DND-41 (cell line): ENCODE results near the gene COL26A1.

Source experiments
- ATAC-seq: fragments of 200-7000 bp; cut with Tn5 transposase; 3 replicates; pipeline ENCODE4 v1.9.1; 2021; ENCODE audit warnings: low read depth; ENCODE audit not compliant: insufficient read depth
- DNase-seq: peaks from one replicate; pipeline ENCODE4 v3.0.0-alpha.2; 2020
- H2AFZ ChIP-seq: 2 replicates; pipeline ENCODE4 v1.6.0; 2012; ENCODE audit warnings: low read depth, low read length
- H3K27ac ChIP-seq: 2 replicates; pipeline ENCODE4 v1.5.1; 2012; ENCODE audit warnings: low read length, inconsistent platforms
- H3K27me3 ChIP-seq: fragments of 200-600 bp; sonication (generic); 2 replicates; pipeline ENCODE4 v1.6.0; 2012; ENCODE audit warnings: low read length, mild to moderate bottlenecking, inconsistent platforms; ENCODE audit not compliant: insufficient read depth, poor library complexity
- H3K36me3 ChIP-seq: 2 replicates; pipeline ENCODE4 v1.5.1; 2012; ENCODE audit warnings: low read length, inconsistent platforms; ENCODE audit not compliant: insufficient read depth
- H3K4me1 ChIP-seq: 2 replicates; pipeline ENCODE4 v1.5.1; 2012; ENCODE audit warnings: mild to moderate bottlenecking, low read length; ENCODE audit not compliant: insufficient read depth
- H3K4me2 ChIP-seq: 2 replicates; pipeline ENCODE4 v1.6.0; 2012; ENCODE audit warnings: mild to moderate bottlenecking, moderate library complexity, low read length, inconsistent platforms; ENCODE audit not compliant: insufficient read depth
- H3K4me3 ChIP-seq, 2 experiments: fragments of 200-600 bp in 1 of 2; shearing (Covaris generic) in 1 of 2; 2 replicates each; pipeline ENCODE4 v1.5.1; 2012 to 2016; ENCODE audit warnings: inconsistent platforms in 2 of 2, low read length in 2 of 2, mild to moderate bottlenecking in 2 of 2, low read depth in 1 of 2, moderate library complexity in 1 of 2
- H3K79me2 ChIP-seq: 2 replicates; pipeline ENCODE4 v1.6.0; 2012; ENCODE audit warnings: low read length, inconsistent platforms; ENCODE audit not compliant: insufficient read depth
- H3K9ac ChIP-seq: 2 replicates; pipeline ENCODE4 v1.6.0; 2012; ENCODE audit warnings: low read depth, mild to moderate bottlenecking, inconsistent platforms, low read length, moderate library complexity
- H3K9me3 ChIP-seq: 2 replicates; pipeline ENCODE4 v1.5.1; 2012; ENCODE audit warnings: low read length, moderate library complexity, mild to moderate bottlenecking, inconsistent platforms; ENCODE audit not compliant: insufficient read depth, severe bottlenecking
- H4K20me1 ChIP-seq: 2 replicates; pipeline ENCODE4 v1.6.0; 2012; ENCODE audit warnings: low read length; ENCODE audit not compliant: insufficient read depth
- EZH2 ChIP-seq: IDR thresholded peaks from 3 replicates; pipeline ENCODE4 v1.6.1; 2012; ENCODE audit warnings: borderline replicate concordance, low read depth, mild to moderate bottlenecking, moderate library complexity, low read length, inconsistent platforms; ENCODE audit not compliant: severe bottlenecking
- TF ChIP-seq, protein P1 (sequence below): IDR thresholded peaks from 2 replicates; pipeline ENCODE4 v1.5.1; 2012; ENCODE audit warnings: borderline replicate concordance, low read length, moderate library complexity, mild to moderate bottlenecking; ENCODE audit not compliant: poor library complexity, severe bottlenecking; ENCODE audit errors: extremely low read depth

Gene COL26A1

GRCh38 chr7:101543846-101544245 is 181.2 kb downstream of the COL26A1 start:
- no peak overlapping the region for H2AFZ ChIP-seq
- no peak overlapping the region for H3K9ac ChIP-seq
- peaks cover 3% of the 10 kb centered on the region; the same call in 1 of the 2 replicates for H4K20me1 ChIP-seq
- H3K36me3 ChIP-seq, result no peaks in the 10 kb centered on the region
- ATAC-seq (no peak), DNase-seq (no peak)
- no peaks in the 10 kb centered on the region for H3K9me3 ChIP-seq
- H3K4me2 ChIP-seq, result no peak overlapping the region
- peaks cover 3% of the 10 kb centered on the region; the same call in 1 of the 2 replicates for H3K4me1 ChIP-seq
- H3K79me2 ChIP-seq, result no peaks in the 10 kb centered on the region
- TF ChIP-seq EZH2, result no peak
- TF ChIP-seq, protein P1, sequence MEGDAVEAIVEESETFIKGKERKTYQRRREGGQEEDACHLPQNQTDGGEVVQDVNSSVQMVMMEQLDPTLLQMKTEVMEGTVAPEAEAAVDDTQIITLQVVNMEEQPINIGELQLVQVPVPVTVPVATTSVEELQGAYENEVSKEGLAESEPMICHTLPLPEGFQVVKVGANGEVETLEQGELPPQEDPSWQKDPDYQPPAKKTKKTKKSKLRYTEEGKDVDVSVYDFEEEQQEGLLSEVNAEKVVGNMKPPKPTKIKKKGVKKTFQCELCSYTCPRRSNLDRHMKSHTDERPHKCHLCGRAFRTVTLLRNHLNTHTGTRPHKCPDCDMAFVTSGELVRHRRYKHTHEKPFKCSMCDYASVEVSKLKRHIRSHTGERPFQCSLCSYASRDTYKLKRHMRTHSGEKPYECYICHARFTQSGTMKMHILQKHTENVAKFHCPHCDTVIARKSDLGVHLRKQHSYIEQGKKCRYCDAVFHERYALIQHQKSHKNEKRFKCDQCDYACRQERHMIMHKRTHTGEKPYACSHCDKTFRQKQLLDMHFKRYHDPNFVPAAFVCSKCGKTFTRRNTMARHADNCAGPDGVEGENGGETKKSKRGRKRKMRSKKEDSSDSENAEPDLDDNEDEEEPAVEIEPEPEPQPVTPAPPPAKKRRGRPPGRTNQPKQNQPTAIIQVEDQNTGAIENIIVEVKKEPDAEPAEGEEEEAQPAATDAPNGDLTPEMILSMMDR, result no peak
- H3K4me3 ChIP-seq, result no peak overlapping the region
- no peaks in the 10 kb centered on the region for H3K27me3 ChIP-seq
- H3K27ac ChIP-seq, result no peak overlapping the region

DNA sequence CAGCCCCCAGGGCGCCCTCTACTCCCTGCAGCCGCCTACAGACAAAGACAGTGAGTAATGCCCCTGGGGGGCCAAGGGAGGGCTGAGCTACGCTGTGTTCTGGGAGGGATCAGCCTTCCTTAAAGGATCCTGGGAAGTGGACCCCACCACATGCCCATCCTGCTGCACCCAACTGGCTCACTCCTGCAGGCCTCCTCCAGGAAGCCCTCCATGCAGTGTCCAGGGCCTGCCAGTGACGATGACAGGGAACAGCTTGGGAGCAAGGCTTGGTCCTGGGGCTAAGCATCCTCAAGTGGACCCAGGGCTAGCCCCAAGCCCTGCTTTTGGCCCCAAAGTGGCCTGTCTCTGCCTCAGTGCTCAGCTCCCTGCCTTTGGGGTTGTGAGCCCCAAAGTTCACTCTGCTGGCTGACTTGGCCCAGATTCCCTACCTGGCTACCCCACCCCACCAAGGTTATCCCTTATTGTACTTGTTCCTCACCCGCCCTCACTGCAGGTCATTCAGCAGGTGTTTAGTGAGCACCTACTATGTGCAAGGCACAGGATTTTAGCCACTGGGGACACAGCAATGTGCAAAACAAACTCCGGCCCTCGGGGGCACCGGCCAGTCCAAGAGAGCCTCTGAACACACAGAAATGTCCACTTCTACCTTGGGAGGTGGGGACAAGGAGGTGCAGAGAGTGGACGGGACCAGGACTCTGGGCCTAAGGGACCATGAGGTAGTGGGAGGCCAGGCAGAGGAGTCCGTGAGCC is 182.9 kb downstream of the COL26A1 start:
- no peaks in the 10 kb centered on the region for H3K9me3 ChIP-seq
- no peaks in the 10 kb centered on the region for H3K27me3 ChIP-seq
- no peak for ATAC-seq
- H4K20me1 ChIP-seq, result 0 out of 2 replicates have a peak, but pooled peaks cover 3% of the 10 kb centered on the region
- H3K79me2 ChIP-seq, result no peaks in the 10 kb centered on the region
- H3K4me2 ChIP-seq, result no peak overlapping the region
- TF ChIP-seq, protein P1, result no peak
- TF ChIP-seq EZH2, result no peak
- no peak overlapping the region for H3K4me3 ChIP-seq
- no peak for DNase-seq
- no peaks in the 10 kb centered on the region for H3K36me3 ChIP-seq
- no peak overlapping the region for H2AFZ ChIP-seq
- H3K9ac ChIP-seq, result no peak overlapping the region
- no peak overlapping the region for H3K27ac ChIP-seq
- H3K4me1 ChIP-seq, result no peaks in the 10 kb centered on the region

- Histone ChIP-seq H3K4me1 (no peaks in the 10 kb centered on the region), H3K4me3 (no peak overlapping the region), H3K9me3 (no peaks in the 10 kb centered on the region), H3K79me2 (no peaks in the 10 kb centered on the region), H3K27ac (no peak overlapping the region), H3K4me2 (no peak overlapping the region), H3K9ac (no peak overlapping the region), H4K20me1 (0 out of 2 replicates have a peak, but pooled peaks cover 3% of the 10 kb centered on the region), H2AFZ (no peak overlapping the region), H3K36me3 (no peaks in the 10 kb centered on the region), H3K27me3 (no peaks in the 10 kb centered on the region)
- TF ChIP-seq EZH2, result no peak
- TF ChIP-seq, protein P1, result no peak
- ATAC-seq, result no peak
- no peak for DNase-seq
Measured at GRCh38 chr7:101546308-101546936, 183.7 kb downstream of the COL26A1 start.
